ENCODE results near the gene AGAP3. TPM values are rescaled to one million over a fixed set of nuclear protein-coding genes. Genes with fewer than 3 reads are reported as not detected.

Gene AGAP3
- total and polyA plus RNA-seq, 9 donors = 22.3 to 125 (median 79.9) TPM

DNA sequence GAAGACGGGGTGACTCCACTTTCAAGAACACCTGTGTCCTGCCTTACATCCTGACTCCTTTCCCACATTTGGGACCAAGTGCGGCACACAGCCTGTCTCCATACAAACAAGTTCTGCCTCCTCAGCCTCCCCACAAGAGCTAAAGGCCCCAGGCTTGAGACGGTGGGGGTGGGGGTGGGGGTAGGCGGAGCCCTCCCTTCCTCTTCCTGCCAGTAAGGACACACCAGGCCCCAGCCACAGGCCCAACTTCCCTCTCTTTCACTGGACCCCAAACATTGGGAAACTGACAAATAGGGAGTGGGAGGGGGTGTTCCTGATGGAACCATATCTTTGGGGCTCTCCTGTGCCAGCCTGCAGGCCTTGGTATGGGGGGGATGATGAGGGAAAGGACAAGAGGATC lies 33.2 kb upstream of the AGAP3 start:
- intact Hi-C loops (cut with DNase I) = no loop called here
- no peak for TF ChIP-seq POLR2A (IDR thresholded peaks at IDR 0.05)
- TF ChIP-seq EP300 (IDR thresholded peaks at IDR 0.05) = no peak
- no peak for TF ChIP-seq CTCF (IDR thresholded peaks at IDR 0.05)
- Histone ChIP-seq H3K9me3 (no peaks in the 10 kb centered on the region), H3K36me3 (no peaks in the 10 kb centered on the region), H3K4me1 (ENCODE audit: insufficient read depth) (peaks cover 6% of the 10 kb centered on the region), H3K27me3 (no peaks in the 10 kb centered on the region), H3K4me3 (no peak overlapping the region), H3K27ac (no peak overlapping the region)
- WGBS, 3 donors = 72 to 81% (median 80%) methylated on average over 4 of the region's 4 CpGs
- no peak for DNase-seq

DNA sequence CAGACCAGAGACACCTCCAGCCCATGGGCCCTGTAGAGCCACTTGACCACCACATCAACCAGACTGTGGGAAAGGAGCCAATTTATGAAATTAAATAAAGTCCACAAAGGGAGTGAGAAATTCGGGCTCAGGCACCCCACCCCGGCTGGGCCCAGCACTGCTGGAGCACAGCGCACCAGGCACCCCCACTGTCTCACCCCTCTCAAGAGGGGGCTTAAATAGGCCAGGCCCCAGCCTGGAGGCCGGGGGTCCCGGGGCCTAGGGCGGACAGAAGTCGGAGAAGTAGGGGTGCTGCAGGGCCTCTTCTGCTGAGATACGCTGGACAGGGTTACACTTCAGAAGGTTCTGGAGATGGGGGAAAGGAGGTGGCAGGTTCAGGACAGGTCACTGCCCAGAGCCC lies 32.5 kb upstream of the AGAP3 start:
- WGBS, 3 donors = 88 to 96% (median 94%) methylated on average over 8 of the region's 8 CpGs
- no peaks in the 10 kb centered on the region for H3K36me3 ChIP-seq
- DNase-seq = no peak

DNA sequence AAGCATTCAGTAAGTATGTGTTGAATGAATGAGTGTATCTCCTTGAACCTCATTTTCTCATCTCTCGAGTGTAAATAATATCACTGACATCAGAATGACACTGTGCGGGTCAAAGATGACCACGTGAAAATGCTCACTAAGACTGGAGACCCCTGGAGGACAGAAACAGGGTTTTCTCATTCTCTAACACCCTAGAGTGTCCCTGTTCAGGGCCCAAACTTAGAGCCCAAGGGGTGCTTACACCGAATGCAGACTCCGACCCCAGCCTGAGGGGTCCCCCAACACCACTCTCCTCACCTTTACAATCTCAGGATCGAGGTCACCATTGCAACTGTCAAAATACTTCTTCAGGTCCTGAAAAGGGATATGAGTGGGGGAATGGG lies 30.0 kb upstream of the AGAP3 start:
- 83 to 88% (median 84%) methylated on average over 6 of the region's 6 CpGs for WGBS, 3 donors
- no peak for DNase-seq
- H3K4me1 ChIP-seq (ENCODE audit: insufficient read depth) = peaks cover 12% of the 10 kb centered on the region
- no peak overlapping the region for H3K27ac ChIP-seq
- TF ChIP-seq POLR2A (IDR thresholded peaks at IDR 0.05) = no peak
- no peak for TF ChIP-seq EP300 (IDR thresholded peaks at IDR 0.05)
- no peak for TF ChIP-seq CTCF (IDR thresholded peaks at IDR 0.05)
- H3K4me3 ChIP-seq = no peak overlapping the region
- H3K27me3 ChIP-seq = no peaks in the 10 kb centered on the region
- intact Hi-C loops (cut with DNase I) = no loop called here
- H3K36me3 ChIP-seq = no peaks in the 10 kb centered on the region
- no peaks in the 10 kb centered on the region for H3K9me3 ChIP-seq

More for the DNA sequence above, 32.5 kb upstream of the AGAP3 start:
- Histone ChIP-seq H3K27ac (no peak overlapping the region), H3K4me3 (no peak overlapping the region), H3K9me3 (no peaks in the 10 kb centered on the region), H3K27me3 (no peaks in the 10 kb centered on the region), H3K4me1 (ENCODE audit: insufficient read depth) (peaks cover 6% of the 10 kb centered on the region)
- TF ChIP-seq EP300 (IDR thresholded peaks at IDR 0.05) = no peak
- TF ChIP-seq POLR2A (IDR thresholded peaks at IDR 0.05) = no peak
- intact Hi-C loops (cut with DNase I) = no loop called here

DNA sequence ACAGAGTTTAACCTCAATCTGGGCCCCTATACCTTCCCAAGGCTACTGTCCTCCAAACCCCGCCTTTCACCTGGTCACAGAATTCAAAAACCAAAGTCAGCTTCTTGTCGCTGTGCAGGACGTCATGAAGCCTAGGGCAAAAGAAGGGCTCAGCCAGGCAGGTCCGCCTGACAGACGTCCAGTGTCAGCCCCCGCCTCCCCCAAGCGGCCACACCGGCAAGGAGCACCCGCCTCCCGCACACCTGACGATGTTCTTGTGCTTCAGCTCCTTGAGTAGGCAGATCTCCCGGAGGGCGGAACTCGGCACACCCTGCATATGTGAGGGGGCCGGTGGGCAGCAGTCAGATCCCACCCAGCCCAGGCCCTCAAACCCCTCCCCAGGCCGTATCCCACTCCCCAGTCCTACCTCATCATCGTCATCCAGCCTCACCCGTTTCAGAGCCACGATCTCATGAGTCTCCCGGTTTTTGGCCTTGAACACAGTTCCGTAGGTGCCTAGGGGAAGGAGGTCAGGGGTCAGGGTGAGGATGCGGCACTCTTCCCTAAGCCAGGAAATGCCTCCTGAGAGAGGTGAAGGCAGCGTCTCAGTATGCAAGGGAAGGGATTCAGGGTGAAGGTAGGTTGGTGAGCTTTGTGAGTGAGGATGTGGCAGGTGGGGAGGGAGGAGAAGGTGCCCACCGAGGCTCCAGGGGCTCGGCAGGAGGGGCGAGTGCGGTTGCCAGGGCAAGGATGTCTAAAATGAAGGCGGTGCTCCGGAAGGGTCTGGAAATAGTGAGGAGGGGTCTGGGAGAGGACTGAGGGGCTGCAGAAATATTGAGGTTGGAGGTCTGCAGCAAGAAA lies 29.4 kb upstream of the AGAP3 start:
- H3K27ac ChIP-seq = no peak overlapping the region
- H3K36me3 ChIP-seq = no peaks in the 10 kb centered on the region
- TF ChIP-seq EP300 (IDR thresholded peaks at IDR 0.05) = no peak
- H3K27me3 ChIP-seq = no peaks in the 10 kb centered on the region
- H3K9me3 ChIP-seq = no peaks in the 10 kb centered on the region
- peak in 4 of 5 donors; percentile 30 to 61 (median 60) for DNase-seq
- WGBS, 3 donors = 26 to 28% (median 27%) methylated on average over 29 of the region's 29 CpGs
- H3K4me1 ChIP-seq (ENCODE audit: insufficient read depth) = peaks cover 17% of the 10 kb centered on the region
- intact Hi-C loops (cut with DNase I) = no loop called here
- peak overlapping the region; percentile 81 for H3K4me3 ChIP-seq

GRCh38 chr7:151057506-151057988 lies 28.7 kb upstream of the AGAP3 start, which contains the start of gene CDK5:
Gene CDK5 (minus strand): TSS chr7:151057897. CDS start chr7:151057848, 49 bp downstream.
- WGBS, 3 donors = 0 to 1% (median 1%) methylated on average over 30 of the region's 30 CpGs
- TF ChIP-seq POLR2A (IDR thresholded peaks at IDR 0.05) = no peak
- no peak for TF ChIP-seq EP300 (IDR thresholded peaks at IDR 0.05)
- TF ChIP-seq CTCF (IDR thresholded peaks at IDR 0.05) = no peak
- DNase-seq = no peak

More at GRCh38 chr7:151057506-151057988, 28.7 kb upstream of the AGAP3 start, which contains the start of gene CDK5:
- no peaks in the 10 kb centered on the region for H3K27me3 ChIP-seq
- no peaks in the 10 kb centered on the region for H3K9me3 ChIP-seq
- H3K4me3 ChIP-seq = peak within 1 kb of the TSS; percentile 81
- peak within 1 kb of the TSS; percentile 87 to 97 for H3K27ac ChIP-seq
- no peaks in the 10 kb centered on the region for H3K36me3 ChIP-seq
- H3K4me1 ChIP-seq (ENCODE audit: insufficient read depth) = peaks cover 23% of the 10 kb centered on the region
- intact Hi-C loops (cut with DNase I) = no loop called here

All from ovary (tissue), 9 donors.